T-helper 1 cell (primary cell): ENCODE results near the gene RERE.
A peak's percentile ranks its signal among the peaks of the same experiment; 100 is the strongest.
"Not testable (repeated sequence)": the region's sequence is repeated elsewhere in the genome, so short reads cannot be mapped to it uniquely, and the experiment has no call there.

Experiments used
- DNase-seq, 5 donors: peaks; one replicate each; pipeline ENCODE4 v3.0.0-alpha.2; 2012 to 2020

RERE gene

GRCh38 chr1:8503842-8504241 is 313.6 kb downstream of the RERE start:
- DNase-seq = no peak

- DNase-seq = not testable (repeated sequence)
Measured at GRCh38 chr1:8502949-8503348, 314.5 kb downstream of the RERE start.

- no peak for DNase-seq
Measured at GRCh38 chr1:8497210-8497819, 320.1 kb downstream of the RERE start.

GRCh38 chr1:8496473-8496872 is 321.0 kb downstream of the RERE start:
- DNase-seq = no peak

GRCh38 chr1:8495928-8496401 is 321.5 kb downstream of the RERE start:
- peak in 1 of 5 donors; percentile 48 for DNase-seq

GRCh38 chr1:8494681-8495080 is 322.8 kb downstream of the RERE start:
- no peak for DNase-seq

GRCh38 chr1:8493916-8494540 is 323.4 kb downstream of the RERE start:
- no peak for DNase-seq

- no peak for DNase-seq
Measured at GRCh38 chr1:8487249-8487648, 330.2 kb downstream of the RERE start.

GRCh38 chr1:8486047-8486446 is 331.4 kb downstream of the RERE start:
- no peak for DNase-seq

- no peak for DNase-seq
Measured at GRCh38 chr1:8483586-8483985, 333.9 kb downstream of the RERE start.

GRCh38 chr1:8482979-8483381 is 334.5 kb downstream of the RERE start:
- DNase-seq = no peak

- DNase-seq = no peak
Measured at GRCh38 chr1:8481650-8482380, 335.6 kb downstream of the RERE start.

- DNase-seq = no peak
Measured at GRCh38 chr1:8478566-8478965, 338.9 kb downstream of the RERE start.

- DNase-seq = no peak
Measured at GRCh38 chr1:8477983-8478362, 339.5 kb downstream of the RERE start.

- DNase-seq = peak in 1 of 5 donors; percentile 62
Measured at GRCh38 chr1:8477166-8477982, 340.1 kb downstream of the RERE start.

- DNase-seq = no peak
Measured at GRCh38 chr1:8476006-8476405, 341.4 kb downstream of the RERE start.

- DNase-seq = no peak
Measured at GRCh38 chr1:8474369-8474768, 343.1 kb downstream of the RERE start.

- no peak for DNase-seq
Measured at GRCh38 chr1:8473891-8474300, 343.5 kb downstream of the RERE start.

- peak in 1 of 5 donors; percentile 11 for DNase-seq
Measured at GRCh38 chr1:8473121-8473875, 344.1 kb downstream of the RERE start.

GRCh38 chr1:8472668-8473067 is 344.8 kb downstream of the RERE start:
- peak in 1 of 5 donors; percentile 54 for DNase-seq

- DNase-seq = no peak
Measured at GRCh38 chr1:8471451-8471850, 346.0 kb downstream of the RERE start.

GRCh38 chr1:8468751-8469150 is 348.7 kb downstream of the RERE start:
- DNase-seq = no peak
